Gastroesophageal sphincter (tissue), 3 donors: ENCODE measurements around the gene SEPTIN2.

Experiments
- CTCF ChIP-seq, 4 experiments: fragments of 200-600 bp in 2 of 4; fragments of 450-650 bp in 2 of 4; sonication (generic) in 1 of 4; IDR thresholded peaks; one replicate each; pipeline ENCODE4 v1.5.1; 2017 to 2019; ENCODE audit warnings: antibody characterized with exemption in 4 of 4, mild to moderate bottlenecking in 2 of 4, moderate library complexity in 2 of 4
- EP300 ChIP-seq: sonication (generic); formaldehyde crosslinking; IDR thresholded peaks from one replicate; pipeline ENCODE4 v1.6.1; 2017; ENCODE audit warnings: antibody characterized with exemption, mild to moderate bottlenecking
- POLR2A ChIP-seq, 2 donors: fragments of 450-650 bp; IDR thresholded peaks; one replicate each; pipeline ENCODE4 v1.6.1; 2017; ENCODE audit warnings: antibody characterized with exemption in 2 of 2, mild to moderate bottlenecking in 2 of 2, moderate library complexity in 1 of 2
- POLR2AphosphoS5 ChIP-seq: sonication (generic); formaldehyde crosslinking; IDR thresholded peaks from one replicate; pipeline ENCODE4 v1.6.1; 2017; ENCODE audit warnings: antibody characterized with exemption

- TF ChIP-seq CTCF (IDR thresholded peaks at IDR 0.05) (no peak), POLR2A (IDR thresholded peaks at IDR 0.05) (no peak), POLR2AphosphoS5 (no peak), EP300 (no peak)
Observed at GRCh38 chr2:241390301-241391206, 74.8 kb downstream of the SEPTIN2 start.
